ENCODE measurements around the gene HELQ.

DNA sequence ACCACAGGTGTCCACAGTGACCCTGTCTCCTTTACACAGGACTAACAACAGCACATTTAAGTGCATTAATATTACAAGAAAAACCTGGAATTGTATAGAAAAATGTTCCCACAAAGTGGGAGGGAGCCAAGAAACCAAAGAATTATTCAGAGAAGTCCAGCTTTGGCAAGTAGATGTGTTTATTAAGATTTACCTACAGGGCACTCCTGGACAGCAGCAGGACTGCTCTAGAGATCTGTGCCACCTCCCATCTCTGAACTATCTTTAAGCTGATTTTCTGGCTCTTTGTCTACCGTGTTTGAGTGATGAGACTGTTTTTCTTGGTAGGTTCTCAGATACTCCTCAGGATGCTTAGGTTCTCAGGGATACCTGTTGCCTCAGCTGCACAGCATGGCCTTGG, 82.7 kb downstream of the HELQ start:
- TF ChIP-seq, protein P1, sequence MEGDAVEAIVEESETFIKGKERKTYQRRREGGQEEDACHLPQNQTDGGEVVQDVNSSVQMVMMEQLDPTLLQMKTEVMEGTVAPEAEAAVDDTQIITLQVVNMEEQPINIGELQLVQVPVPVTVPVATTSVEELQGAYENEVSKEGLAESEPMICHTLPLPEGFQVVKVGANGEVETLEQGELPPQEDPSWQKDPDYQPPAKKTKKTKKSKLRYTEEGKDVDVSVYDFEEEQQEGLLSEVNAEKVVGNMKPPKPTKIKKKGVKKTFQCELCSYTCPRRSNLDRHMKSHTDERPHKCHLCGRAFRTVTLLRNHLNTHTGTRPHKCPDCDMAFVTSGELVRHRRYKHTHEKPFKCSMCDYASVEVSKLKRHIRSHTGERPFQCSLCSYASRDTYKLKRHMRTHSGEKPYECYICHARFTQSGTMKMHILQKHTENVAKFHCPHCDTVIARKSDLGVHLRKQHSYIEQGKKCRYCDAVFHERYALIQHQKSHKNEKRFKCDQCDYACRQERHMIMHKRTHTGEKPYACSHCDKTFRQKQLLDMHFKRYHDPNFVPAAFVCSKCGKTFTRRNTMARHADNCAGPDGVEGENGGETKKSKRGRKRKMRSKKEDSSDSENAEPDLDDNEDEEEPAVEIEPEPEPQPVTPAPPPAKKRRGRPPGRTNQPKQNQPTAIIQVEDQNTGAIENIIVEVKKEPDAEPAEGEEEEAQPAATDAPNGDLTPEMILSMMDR (IDR thresholded peaks at IDR 0.05), result no peak
- TF ChIP-seq ZFX (IDR thresholded peaks at IDR 0.05; ENCODE audit: borderline replicate concordance), result no peak

Data from 22Rv1 (cell line).